Hematopoietic multipotent progenitor cell treated with erythropoietin and hydrocortisone succinate and interleukin-3 and kit ligand, for 15 days (in vitro differentiated cells): ENCODE measurements around the gene GP9.
"Not testable (repeated sequence)": the region's sequence is repeated elsewhere in the genome, so short reads cannot be mapped to it uniquely, and the experiment has no call there.

Experiments used
- DNase-seq: peaks from one replicate; pipeline ENCODE4 v3.0.0-alpha.2; 2015; ENCODE audit warnings: low spot score

The GP9 gene

DNA sequence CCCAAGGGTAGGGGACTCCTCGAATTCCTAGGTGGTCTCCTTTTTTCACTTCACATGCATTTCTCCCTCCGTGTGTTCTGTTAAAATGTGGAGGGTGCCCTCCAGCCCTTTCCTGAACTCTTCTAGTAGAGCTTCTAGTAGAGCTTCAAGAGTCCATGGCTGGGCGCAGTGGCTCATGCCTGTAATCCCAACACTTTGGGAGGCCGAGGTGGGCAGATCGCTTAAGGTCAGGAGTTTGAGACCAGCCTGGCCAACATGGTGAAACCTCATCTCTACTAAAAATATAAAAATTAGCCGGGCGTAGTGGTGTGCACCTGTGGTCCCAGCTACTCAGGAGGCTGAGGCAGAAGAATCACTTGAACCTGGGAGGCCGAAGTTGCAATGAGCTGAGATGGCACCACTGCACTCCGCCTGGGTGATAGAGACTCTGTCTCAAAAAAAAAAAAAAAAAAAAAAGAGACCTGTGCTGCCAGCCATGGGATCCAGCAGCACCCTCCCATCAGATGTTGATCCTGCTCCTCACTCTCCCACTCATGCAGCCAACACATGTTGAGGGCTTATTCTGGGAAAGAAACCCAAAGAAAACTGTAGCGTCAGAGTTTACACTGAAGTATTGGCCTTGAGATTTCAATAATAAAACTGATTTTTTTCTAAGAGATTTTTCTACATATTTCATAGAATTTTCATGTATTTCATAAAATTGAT is 50.6 kb downstream of the GP9 start:
- not testable (repeated sequence) for DNase-seq
